ENCODE measurements around the gene CDK2AP2.
A peak's percentile ranks its signal among the peaks of the same experiment; 100 is the strongest.

Gene CDK2AP2

DNA sequence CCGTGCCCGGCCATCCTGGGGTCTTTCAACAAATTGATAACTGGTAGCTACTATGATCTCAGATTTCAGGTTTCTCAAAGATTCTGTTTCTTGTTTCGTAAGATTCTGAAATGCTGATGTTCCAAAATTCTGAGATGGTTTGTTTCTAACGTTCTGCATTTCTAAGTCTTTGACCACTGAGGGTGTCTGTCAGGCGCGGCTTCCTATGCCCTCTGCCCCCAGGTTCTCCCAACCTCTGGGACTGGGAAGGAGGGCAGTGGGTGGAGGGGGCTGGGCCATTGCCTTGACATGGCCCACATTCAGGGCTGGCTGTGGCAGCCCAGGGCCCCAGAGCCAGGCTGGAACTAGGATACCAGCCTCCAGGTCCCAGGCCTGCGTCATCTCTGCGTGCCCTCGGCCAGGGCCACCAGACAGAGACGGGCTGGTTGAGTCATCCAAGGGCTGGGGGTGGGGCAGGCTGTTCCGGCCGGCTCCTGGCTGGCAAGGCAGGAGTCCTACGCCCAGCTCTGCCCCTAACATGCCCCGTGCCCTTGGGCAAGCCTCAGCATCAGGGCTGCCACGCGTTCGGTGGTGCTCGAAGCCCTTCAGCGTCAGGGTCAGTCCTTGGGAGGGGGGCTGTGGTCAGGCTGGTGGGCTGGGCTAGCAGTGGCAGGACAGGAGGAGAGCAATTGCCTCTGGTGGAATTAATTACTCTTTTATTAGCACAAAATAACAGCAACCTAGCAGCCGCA, 44.1 kb downstream of the CDK2AP2 start:
- Mint-ChIP-seq H3K27ac (peak overlapping the region; percentile 93), H3K4me3 (peak overlapping the region; percentile 88), H3K4me1 (ENCODE audit: low read depth) (peaks cover 35% of the 10 kb centered on the region)

DNA sequence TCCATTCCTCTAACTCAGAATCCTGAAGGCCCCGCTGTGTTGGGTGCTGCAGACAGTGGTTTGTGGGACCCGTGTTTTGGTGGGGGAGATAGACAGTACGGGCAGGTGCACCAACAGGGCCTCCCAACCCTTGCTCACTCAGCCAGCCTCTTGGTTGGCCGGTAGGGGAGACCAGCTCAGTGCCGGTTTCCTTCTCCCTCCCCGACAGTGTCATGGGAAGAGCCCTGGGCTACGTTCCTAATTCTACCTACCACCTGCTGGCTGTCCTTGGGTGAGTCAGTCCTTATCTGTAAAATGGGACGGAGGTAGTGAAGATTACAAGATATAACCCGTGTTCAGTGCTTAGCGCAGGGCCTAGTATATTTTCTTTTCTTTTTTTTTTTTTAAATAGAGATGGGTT, 44.8 kb downstream of the CDK2AP2 start:
- DNase-seq: no peak
- Mint-ChIP-seq H3K4me3 (no peak overlapping the region), H3K27me3 (no peaks in the 10 kb centered on the region), H3K36me3 (ENCODE audit: low read depth) (peaks cover 16% of the 10 kb centered on the region), H3K4me1 (ENCODE audit: low read depth) (peaks cover 32% of the 10 kb centered on the region), H3K27ac (peak overlapping the region; percentile 22), H3K9me3 (no peaks in the 10 kb centered on the region)

More for the DNA sequence above, 44.1 kb downstream of the CDK2AP2 start:
- Mint-ChIP-seq H3K36me3 (ENCODE audit: low read depth) (peaks cover 20% of the 10 kb centered on the region), H3K9me3 (no peaks in the 10 kb centered on the region), H3K27me3 (no peaks in the 10 kb centered on the region)
- DNase-seq: no peak

DNA sequence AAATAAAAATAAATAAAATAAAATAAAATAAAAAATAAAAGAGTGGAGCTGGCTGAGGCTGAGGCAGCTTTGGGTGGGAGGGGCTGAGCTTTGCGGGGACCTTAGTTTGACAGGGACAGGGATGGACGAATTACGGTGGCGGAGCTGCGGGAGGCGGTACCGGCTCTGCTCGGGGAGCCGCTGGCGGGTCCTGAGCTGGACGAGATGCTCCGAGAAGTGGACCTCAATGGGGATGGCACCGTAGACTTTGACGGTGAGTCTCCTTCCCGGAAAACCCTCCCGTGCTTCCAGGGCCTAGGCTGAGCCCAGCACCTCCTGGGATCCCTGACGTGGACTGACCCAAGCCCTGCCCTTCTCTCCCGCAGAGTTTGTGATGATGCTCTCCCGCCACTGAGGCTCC, 49.7 kb downstream of the CDK2AP2 start:
- Mint-ChIP-seq H3K27ac (no peak overlapping the region), H3K9me3 (no peaks in the 10 kb centered on the region), H3K27me3 (no peaks in the 10 kb centered on the region), H3K4me3 (no peak overlapping the region), H3K4me1 (ENCODE audit: low read depth) (peaks cover 3% of the 10 kb centered on the region), H3K36me3 (ENCODE audit: low read depth) (no peaks in the 10 kb centered on the region)
- DNase-seq: no peak

DNA sequence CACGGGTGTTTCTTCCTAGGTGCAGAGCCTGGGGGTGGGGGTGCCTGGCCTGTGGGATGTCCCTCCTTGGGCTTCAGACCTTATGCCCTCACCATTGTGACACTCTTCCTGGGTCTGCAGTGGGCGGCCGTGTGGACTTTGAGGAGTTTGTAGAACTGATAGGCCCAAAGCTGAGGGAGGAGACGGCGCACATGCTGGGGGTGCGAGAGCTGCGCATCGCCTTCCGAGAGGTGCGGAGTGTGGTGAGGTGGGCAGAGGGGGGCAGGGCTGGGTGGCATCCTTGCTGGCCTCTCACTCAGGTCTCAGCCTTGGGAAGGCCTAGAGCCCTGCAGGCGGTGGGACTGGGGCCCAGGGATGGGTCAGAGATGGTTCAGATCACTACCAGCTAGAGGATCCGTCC, 50.5 kb downstream of the CDK2AP2 start:
- H3K36me3 Mint-ChIP-seq (ENCODE audit: low read depth): no peaks in the 10 kb centered on the region
- no peak for DNase-seq
- no peak overlapping the region for H3K4me3 Mint-ChIP-seq
- H3K27ac Mint-ChIP-seq: no peak overlapping the region
- no peaks in the 10 kb centered on the region for H3K9me3 Mint-ChIP-seq
- peaks cover 3% of the 10 kb centered on the region for H3K4me1 Mint-ChIP-seq (ENCODE audit: low read depth)
- H3K27me3 Mint-ChIP-seq: no peaks in the 10 kb centered on the region
